ENCODE measurements around the gene MACROD2.

MACROD2 gene

GRCh38 chr20:15111654-15112053 is 1116.3 kb downstream of the MACROD2 start:
- no peaks in the 10 kb centered on the region for H3K9me3 ChIP-seq (ENCODE audit: control insufficient read depth, low read length)
- H3K79me2 ChIP-seq, result no peaks in the 10 kb centered on the region
- H3K4me2 ChIP-seq (ENCODE audit: low read length), result no peak overlapping the region
- H3K9ac ChIP-seq, result no peak overlapping the region
- no peak for TF ChIP-seq CTCF (IDR thresholded peaks at IDR 0.05)
- no peak overlapping the region for H2AFZ ChIP-seq
- no peak overlapping the region for H3K4me3 ChIP-seq (ENCODE audit: low read depth, low read length)
- H3K4me1 ChIP-seq, result no peaks in the 10 kb centered on the region
- H3K27me3 ChIP-seq (ENCODE audit: control insufficient read depth, insufficient read depth, low read length), result no peaks in the 10 kb centered on the region
- H3K36me3 ChIP-seq (ENCODE audit: control insufficient read depth, insufficient read depth, low read length), result no peaks in the 10 kb centered on the region
- H3K27ac ChIP-seq, result no peak overlapping the region

GRCh38 chr20:15113144-15113773 is 1117.9 kb downstream of the MACROD2 start:
- H3K4me3 ChIP-seq (ENCODE audit: low read depth, low read length), result no peak overlapping the region
- no peak overlapping the region for H2AFZ ChIP-seq
- H3K27me3 ChIP-seq (ENCODE audit: control insufficient read depth, insufficient read depth, low read length), result no peaks in the 10 kb centered on the region
- H3K27ac ChIP-seq, result no peak overlapping the region
- no peaks in the 10 kb centered on the region for H3K9me3 ChIP-seq (ENCODE audit: control insufficient read depth, low read length)
- H3K79me2 ChIP-seq, result no peaks in the 10 kb centered on the region
- no peaks in the 10 kb centered on the region for H3K4me1 ChIP-seq
- no peak overlapping the region for H3K9ac ChIP-seq
- no peak overlapping the region for H3K4me2 ChIP-seq (ENCODE audit: low read length)
- H3K36me3 ChIP-seq (ENCODE audit: control insufficient read depth, insufficient read depth, low read length), result no peaks in the 10 kb centered on the region
- no peak for TF ChIP-seq CTCF (IDR thresholded peaks at IDR 0.05)

GRCh38 chr20:15119852-15120487 is 1124.7 kb downstream of the MACROD2 start:
- Histone ChIP-seq H3K4me1 (no peaks in the 10 kb centered on the region), H3K27ac (no peak overlapping the region), H3K4me3 (ENCODE audit: low read depth, low read length) (no peak overlapping the region), H3K9ac (no peak overlapping the region), H3K27me3 (ENCODE audit: control insufficient read depth, insufficient read depth, low read length) (no peaks in the 10 kb centered on the region), H3K79me2 (no peaks in the 10 kb centered on the region), H3K9me3 (ENCODE audit: control insufficient read depth, low read length) (no peaks in the 10 kb centered on the region), H2AFZ (no peak overlapping the region), H3K36me3 (ENCODE audit: control insufficient read depth, insufficient read depth, low read length) (no peaks in the 10 kb centered on the region), H3K4me2 (ENCODE audit: low read length) (no peak overlapping the region)
- no peak for TF ChIP-seq CTCF (IDR thresholded peaks at IDR 0.05)

GRCh38 chr20:15122613-15123012 is 1127.3 kb downstream of the MACROD2 start:
- no peak for TF ChIP-seq CTCF (IDR thresholded peaks at IDR 0.05)
- Histone ChIP-seq H3K27ac (no peak overlapping the region), H3K9ac (no peak overlapping the region), H3K4me2 (ENCODE audit: low read length) (no peak overlapping the region), H2AFZ (no peak overlapping the region), H3K4me3 (ENCODE audit: low read depth, low read length) (no peak overlapping the region), H3K36me3 (ENCODE audit: control insufficient read depth, insufficient read depth, low read length) (no peaks in the 10 kb centered on the region), H3K79me2 (no peaks in the 10 kb centered on the region), H3K9me3 (ENCODE audit: control insufficient read depth, low read length) (no peaks in the 10 kb centered on the region), H3K27me3 (ENCODE audit: control insufficient read depth, insufficient read depth, low read length) (no peaks in the 10 kb centered on the region), H3K4me1 (no peaks in the 10 kb centered on the region)

GRCh38 chr20:15131176-15131575 is 1135.9 kb downstream of the MACROD2 start:
- Histone ChIP-seq H3K9me3 (ENCODE audit: control insufficient read depth, low read length) (no peaks in the 10 kb centered on the region), H3K4me1 (no peaks in the 10 kb centered on the region), H3K27me3 (ENCODE audit: control insufficient read depth, insufficient read depth, low read length) (no peaks in the 10 kb centered on the region), H3K4me2 (ENCODE audit: low read length) (no peak overlapping the region), H3K79me2 (no peaks in the 10 kb centered on the region), H3K4me3 (ENCODE audit: low read depth, low read length) (no peak overlapping the region), H2AFZ (no peak overlapping the region), H3K27ac (no peak overlapping the region), H3K36me3 (ENCODE audit: control insufficient read depth, insufficient read depth, low read length) (no peaks in the 10 kb centered on the region), H3K9ac (no peak overlapping the region)
- no peak for TF ChIP-seq CTCF (IDR thresholded peaks at IDR 0.05)

All from parathyroid adenoma (tissue), 2 donors.